Sigmoid colon (tissue), 7 donors: ENCODE data around the gene GPR32. TPM values are rescaled to one million over a fixed set of nuclear protein-coding genes. Genes with fewer than 3 reads are reported as not detected.

Source experiments
- DNase-seq: peaks from one replicate; pipeline ENCODE4 v3.0.0-alpha.2; 2019
- H3K27ac ChIP-seq, 4 donors: fragments of 200-600 bp; sonication (generic); one replicate each; pipeline ENCODE4 v1.5.1; 2016 to 2019; ENCODE audit warnings: mild to moderate bottlenecking in 1 of 4
- H3K27me3 ChIP-seq, 3 donors: fragments of 200-600 bp; sonication (generic); one replicate each; pipeline ENCODE4 v1.5.1; 2019; ENCODE audit warnings: mild to moderate bottlenecking in 1 of 3
- H3K36me3 ChIP-seq, 4 donors: fragments of 200-600 bp; sonication (generic); one replicate each; pipeline ENCODE4 v1.5.1; 2016 to 2019
- H3K4me1 ChIP-seq, 4 donors: fragments of 200-600 bp; sonication (generic); one replicate each; pipeline ENCODE4 v1.5.1; 2017 to 2019
- H3K4me3 ChIP-seq, 4 donors: fragments of 200-600 bp; sonication (generic); one replicate each; pipeline ENCODE4 v1.5.1; 2017 to 2019; ENCODE audit warnings: mild to moderate bottlenecking in 2 of 4, moderate library complexity in 1 of 4
- H3K9me3 ChIP-seq, 4 donors: fragments of 200-600 bp in 3 of 4; sonication (generic) in 3 of 4; one replicate each; pipeline versions ENCODE4 v1.5.1 to v1.6.1; 2013 to 2019
- EP300 ChIP-seq, 4 donors: sonication (generic); formaldehyde crosslinking; IDR thresholded peaks; one replicate each; pipeline ENCODE4 v1.6.1; 2017; ENCODE audit warnings: antibody characterized with exemption in 4 of 4
- POLR2A ChIP-seq, 2 donors: fragments of 450-650 bp; IDR thresholded peaks; one replicate each; pipeline ENCODE4 v1.6.1; 2016; ENCODE audit warnings: antibody characterized with exemption in 2 of 2, mild to moderate bottlenecking in 2 of 2, moderate library complexity in 2 of 2
- POLR2AphosphoS5 ChIP-seq, 4 donors: sonication (generic); formaldehyde crosslinking; IDR thresholded peaks; one replicate each; pipeline ENCODE4 v1.6.1; 2017; ENCODE audit warnings: antibody characterized with exemption in 4 of 4
- WGBS, 2 donors: extraction: QIAGEN DNeasy Blood & Tissue Kit; methylation state at CpG; one replicate each; pipeline ENCODE4 v1.1.7; 2013; 5-methylcytosine and 5-hydroxymethylcytosine counted together
- intact Hi-C: fragments of 100-400 bp; cut with DNase I; formaldehyde crosslinking; loops from one replicate; pipeline ENCODE4 v1.15.1; 2023
- polyA plus RNA-seq, 3 donors: library from polyadenylated mRNA; stranded (reverse); fragments of 200-250 nt; gene quantifications; one replicate each; pipeline ENCODE4 v1.2.3, GENCODE V29; 2013
- total RNA-seq, 4 donors: library from RNA; depleted of rRNA; stranded (reverse); fragments of >200 nt; gene quantifications; one replicate each; pipeline ENCODE4 v1.1.0, GENCODE V29; 2016
- TF ChIP-seq, protein P1 (sequence below), 4 experiments: fragments of 450-650 bp in 3 of 4; fragments of 200-600 bp in 1 of 4; IDR thresholded peaks; one replicate each; pipeline ENCODE4 v1.5.1; 2016 to 2019; ENCODE audit warnings: antibody characterized with exemption in 4 of 4, mild to moderate bottlenecking in 3 of 4, moderate library complexity in 2 of 4
- donor health status: healthy with polysubstance abuse.
- donor health status: Bipolar disorder and iron deficiency.
- donor health status: healthy.

Gene GPR32
- total and polyA plus RNA-seq, 7 donors: not detected

DNA sequence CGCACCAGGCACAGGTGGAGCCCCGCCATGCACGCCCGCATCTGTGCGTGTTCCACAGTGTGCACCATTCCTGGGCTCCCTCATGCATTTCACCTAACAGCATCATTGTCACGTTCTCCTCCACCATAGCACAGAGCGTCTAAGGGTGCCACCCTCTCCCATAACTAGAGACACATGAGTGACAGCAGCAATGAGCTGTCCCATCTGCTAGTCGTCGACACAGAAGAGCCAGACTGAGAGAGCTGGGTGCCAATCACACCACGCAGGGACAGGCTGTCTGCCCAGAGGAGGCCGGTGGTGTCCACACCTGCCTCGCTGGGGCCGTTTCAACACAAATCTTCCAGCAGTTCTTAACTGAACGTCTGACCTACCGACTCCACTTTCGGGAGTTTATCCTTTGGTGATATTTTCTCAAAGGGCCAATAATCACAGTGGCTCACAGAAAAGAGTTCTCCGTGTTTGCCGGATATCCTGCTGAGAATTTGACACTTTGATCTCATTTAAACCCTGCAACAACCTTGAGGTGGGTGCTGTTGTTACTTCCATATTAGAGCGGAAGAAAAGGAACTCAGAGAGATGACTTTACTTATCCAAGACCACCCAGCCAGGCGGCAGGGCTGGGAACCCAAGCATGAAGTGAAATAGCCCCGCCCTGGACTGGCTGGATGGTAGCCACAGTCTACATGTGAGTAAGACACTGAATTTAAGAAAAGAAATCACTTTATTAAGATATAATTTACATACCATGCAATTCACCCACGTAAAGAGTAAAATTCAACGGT is 30.9 kb upstream of the GPR32 start:
- H3K27ac ChIP-seq: no peak overlapping the region
- H3K4me3 ChIP-seq: no peak overlapping the region
- 81 to 85% methylated on average over 23 of the region's 23 CpGs for WGBS, 2 donors
- no peak for TF ChIP-seq POLR2AphosphoS5 (IDR thresholded peaks at IDR 0.05)
- TF ChIP-seq, protein P1, sequence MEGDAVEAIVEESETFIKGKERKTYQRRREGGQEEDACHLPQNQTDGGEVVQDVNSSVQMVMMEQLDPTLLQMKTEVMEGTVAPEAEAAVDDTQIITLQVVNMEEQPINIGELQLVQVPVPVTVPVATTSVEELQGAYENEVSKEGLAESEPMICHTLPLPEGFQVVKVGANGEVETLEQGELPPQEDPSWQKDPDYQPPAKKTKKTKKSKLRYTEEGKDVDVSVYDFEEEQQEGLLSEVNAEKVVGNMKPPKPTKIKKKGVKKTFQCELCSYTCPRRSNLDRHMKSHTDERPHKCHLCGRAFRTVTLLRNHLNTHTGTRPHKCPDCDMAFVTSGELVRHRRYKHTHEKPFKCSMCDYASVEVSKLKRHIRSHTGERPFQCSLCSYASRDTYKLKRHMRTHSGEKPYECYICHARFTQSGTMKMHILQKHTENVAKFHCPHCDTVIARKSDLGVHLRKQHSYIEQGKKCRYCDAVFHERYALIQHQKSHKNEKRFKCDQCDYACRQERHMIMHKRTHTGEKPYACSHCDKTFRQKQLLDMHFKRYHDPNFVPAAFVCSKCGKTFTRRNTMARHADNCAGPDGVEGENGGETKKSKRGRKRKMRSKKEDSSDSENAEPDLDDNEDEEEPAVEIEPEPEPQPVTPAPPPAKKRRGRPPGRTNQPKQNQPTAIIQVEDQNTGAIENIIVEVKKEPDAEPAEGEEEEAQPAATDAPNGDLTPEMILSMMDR (IDR thresholded peaks at IDR 0.05): no peak
- no peak for TF ChIP-seq EP300 (IDR thresholded peaks at IDR 0.05)
- no peak for TF ChIP-seq POLR2A (IDR thresholded peaks at IDR 0.05)
- no peaks in the 10 kb centered on the region for H3K4me1 ChIP-seq
- intact Hi-C loops: no loop called here
- no peak for DNase-seq
- peaks cover 3 to 70% (median 22%) of the 10 kb centered on the region in 3 donors for H3K27me3 ChIP-seq
- H3K9me3 ChIP-seq: no peaks in the 10 kb centered on the region
- H3K36me3 ChIP-seq: no peaks in the 10 kb centered on the region

DNA sequence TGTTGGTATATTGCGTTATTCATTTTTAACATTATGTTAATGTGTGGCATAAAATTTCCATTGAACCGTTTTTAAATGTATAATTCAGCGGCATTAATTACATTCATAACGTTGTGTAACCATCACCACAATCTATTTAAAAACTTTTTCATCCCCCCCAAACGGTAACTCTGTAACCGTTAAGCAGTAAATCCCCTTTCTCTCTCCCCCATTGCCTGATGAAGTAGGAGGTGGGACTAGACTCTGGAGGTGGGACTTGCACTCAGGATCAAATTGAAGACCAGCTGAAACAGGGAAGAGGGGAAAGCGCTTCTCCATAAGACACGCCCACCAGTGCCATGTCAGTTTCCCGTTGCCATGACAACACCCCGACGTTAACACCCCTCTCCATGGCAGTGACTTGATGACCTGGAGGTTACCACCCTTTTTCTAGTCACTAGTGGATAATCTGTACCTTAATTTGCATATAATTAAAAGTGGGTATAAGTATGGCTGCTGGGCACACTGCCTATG is 30.3 kb upstream of the GPR32 start:
- Histone ChIP-seq H3K9me3 (no peaks in the 10 kb centered on the region), H3K27me3 (peaks cover 3 to 66% (median 22%) of the 10 kb centered on the region in 3 donors), H3K36me3 (no peaks in the 10 kb centered on the region), H3K27ac (no peak overlapping the region), H3K4me1 (no peaks in the 10 kb centered on the region), H3K4me3 (no peak overlapping the region)
- TF ChIP-seq POLR2AphosphoS5 (IDR thresholded peaks at IDR 0.05) (no peak), EP300 (IDR thresholded peaks at IDR 0.05) (no peak), POLR2A (IDR thresholded peaks at IDR 0.05) (no peak)
- TF ChIP-seq, protein P1 (IDR thresholded peaks at IDR 0.05): no peak
- intact Hi-C loops: no loop called here
- 63 to 66% methylated on average over 11 of the region's 11 CpGs for WGBS, 2 donors
- no peak for DNase-seq

DNA sequence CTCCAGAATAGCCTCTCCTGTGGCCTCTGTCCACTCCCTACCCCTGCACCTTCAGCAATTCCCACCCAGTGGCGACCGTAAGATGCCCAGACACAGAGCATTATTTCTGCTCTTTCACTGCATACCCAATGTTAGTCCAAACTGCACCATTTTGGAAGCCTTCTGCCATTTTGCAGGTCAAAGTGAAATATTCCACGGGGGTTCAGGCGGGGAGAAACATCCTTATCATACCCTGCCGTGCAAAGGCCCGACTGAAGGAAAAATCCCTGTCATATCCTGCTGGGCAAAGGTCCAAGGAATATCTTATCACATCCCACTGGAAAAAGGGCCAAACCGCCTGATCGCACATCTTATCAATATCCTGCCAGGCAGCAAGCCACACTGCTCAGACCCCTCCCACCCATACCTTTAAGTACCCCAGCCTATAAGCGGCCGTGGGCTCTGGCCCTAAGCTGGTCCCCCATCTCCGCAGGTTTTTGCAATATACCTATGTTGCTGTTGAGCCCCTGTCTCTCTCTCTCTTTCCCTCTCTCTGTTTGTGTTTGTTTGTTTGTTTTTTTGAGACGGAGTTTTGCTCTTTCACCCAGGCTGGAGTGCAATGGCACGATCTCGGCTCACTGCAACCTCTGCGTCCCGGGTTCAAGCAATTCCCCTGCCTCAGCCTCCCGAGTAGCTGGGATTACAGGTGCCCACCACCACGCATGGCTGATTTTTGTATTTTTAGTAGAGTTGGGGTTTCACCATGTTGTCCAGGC is 28.9 kb upstream of the GPR32 start:
- Histone ChIP-seq H3K27me3 (peaks cover 3 to 56% (median 22%) of the 10 kb centered on the region in 3 donors), H3K9me3 (no peaks in the 10 kb centered on the region), H3K4me1 (no peaks in the 10 kb centered on the region), H3K36me3 (no peaks in the 10 kb centered on the region), H3K4me3 (no peak overlapping the region), H3K27ac (no peak overlapping the region)
- DNase-seq: no peak
- TF ChIP-seq, protein P1 (IDR thresholded peaks at IDR 0.05): no peak
- TF ChIP-seq EP300 (IDR thresholded peaks at IDR 0.05) (no peak), POLR2AphosphoS5 (IDR thresholded peaks at IDR 0.05) (no peak), POLR2A (IDR thresholded peaks at IDR 0.05) (no peak)
- intact Hi-C loops: no loop called here
- 54 to 69% methylated on average over 18 of the region's 18 CpGs for WGBS, 2 donors

DNA sequence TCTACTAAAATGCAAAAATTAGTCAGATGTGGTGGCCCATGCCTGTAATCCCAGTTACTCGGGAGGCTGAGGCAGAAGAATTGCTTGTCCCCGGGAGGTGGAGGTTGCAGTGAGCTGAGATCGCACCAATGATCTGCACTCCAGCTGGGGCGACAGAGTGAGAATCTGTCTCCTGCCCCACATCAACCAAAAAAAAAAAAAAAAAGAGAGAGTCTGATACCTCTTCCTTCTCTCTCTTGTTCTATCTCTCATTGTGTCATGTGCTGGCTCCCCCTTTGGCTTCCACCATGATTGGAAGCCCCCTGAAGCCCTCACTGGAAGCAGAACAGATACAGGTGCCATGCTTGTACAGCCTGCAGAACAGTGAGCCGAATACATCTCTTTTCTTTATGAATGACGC is 26.7 kb upstream of the GPR32 start:
- TF ChIP-seq POLR2A (IDR thresholded peaks at IDR 0.05) (no peak), EP300 (IDR thresholded peaks at IDR 0.05) (no peak), POLR2AphosphoS5 (IDR thresholded peaks at IDR 0.05) (no peak)
- TF ChIP-seq, protein P1 (IDR thresholded peaks at IDR 0.05): no peak
- H3K4me3 ChIP-seq: no peak overlapping the region
- no peak overlapping the region for H3K27ac ChIP-seq
- whole genome bisulfite sequencing, 2 donors: 89 to 90% methylated on average over 6 of the region's 6 CpGs
- peaks cover 0 to 43% (median 18%) of the 10 kb centered on the region in 3 donors for H3K27me3 ChIP-seq
- H3K36me3 ChIP-seq: no peaks in the 10 kb centered on the region
- H3K9me3 ChIP-seq: no peaks in the 10 kb centered on the region
- H3K4me1 ChIP-seq: no peaks in the 10 kb centered on the region
- no peak for DNase-seq
- intact Hi-C loops: no loop called here
